ENCODE measurements around the gene AKR1C1. TPM values are rescaled to one million over a fixed set of nuclear protein-coding genes. Genes with fewer than 3 reads are reported as not detected.
"Not testable (repeated sequence)": the region's sequence is repeated elsewhere in the genome, so short reads cannot be mapped to it uniquely, and the experiment has no call there.

AKR1C1 gene
- total RNA-seq, 2 experiments from 2014 or later = not detected

DNA sequence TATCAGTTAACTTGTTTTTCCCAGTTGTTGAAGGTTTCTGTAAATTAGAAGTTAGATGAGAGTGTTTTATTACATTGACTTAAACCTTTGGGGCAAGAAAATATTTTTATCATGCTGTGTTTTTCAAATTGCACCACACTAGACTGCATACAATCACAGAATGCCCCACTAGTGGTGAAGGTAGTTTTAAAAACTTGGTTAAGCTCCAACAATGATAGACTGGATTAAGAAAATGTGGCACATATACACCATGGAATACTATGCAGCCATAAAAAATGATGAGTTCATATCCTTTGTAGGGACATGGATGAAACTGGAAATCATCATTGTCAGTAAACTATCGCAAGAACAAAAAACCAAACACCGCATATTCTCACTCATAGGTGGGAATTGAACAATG lies 7.1 kb downstream of the AKR1C1 start:
- H3K36me3 ChIP-seq (ENCODE audit: insufficient read depth, low read length); POLR2A ChIA-PET; H3K79me2 ChIP-seq (ENCODE audit: insufficient read depth, low read depth, low read length); H4K20me1 ChIP-seq (ENCODE audit: insufficient read depth, low read length); H3K27ac ChIP-seq (ENCODE audit: low read depth, low read length, poor library complexity, severe bottlenecking); H3K4me2 ChIP-seq (ENCODE audit: low read length); CTCF ChIA-PET (ENCODE audit: unreplicated experiment); H3K9me3 ChIP-seq (ENCODE audit: low read length); H3K4me1 ChIP-seq (ENCODE audit: insufficient read depth, low read length, poor library complexity, severe bottlenecking); DNase-seq (ENCODE audit: low spot score); H3K9me2 ChIP-seq (ENCODE audit: insufficient read depth, low read length); H2AFZ ChIP-seq (ENCODE audit: low read length); intact Hi-C loops (cut with micrococcal nuclease; ENCODE audit: unreplicated experiment); H3K4me3 ChIP-seq (ENCODE audit: low read depth, low read length, poor library complexity, severe bottlenecking); BruUV-seq (replicated peaks): not testable (repeated sequence)

DNA sequence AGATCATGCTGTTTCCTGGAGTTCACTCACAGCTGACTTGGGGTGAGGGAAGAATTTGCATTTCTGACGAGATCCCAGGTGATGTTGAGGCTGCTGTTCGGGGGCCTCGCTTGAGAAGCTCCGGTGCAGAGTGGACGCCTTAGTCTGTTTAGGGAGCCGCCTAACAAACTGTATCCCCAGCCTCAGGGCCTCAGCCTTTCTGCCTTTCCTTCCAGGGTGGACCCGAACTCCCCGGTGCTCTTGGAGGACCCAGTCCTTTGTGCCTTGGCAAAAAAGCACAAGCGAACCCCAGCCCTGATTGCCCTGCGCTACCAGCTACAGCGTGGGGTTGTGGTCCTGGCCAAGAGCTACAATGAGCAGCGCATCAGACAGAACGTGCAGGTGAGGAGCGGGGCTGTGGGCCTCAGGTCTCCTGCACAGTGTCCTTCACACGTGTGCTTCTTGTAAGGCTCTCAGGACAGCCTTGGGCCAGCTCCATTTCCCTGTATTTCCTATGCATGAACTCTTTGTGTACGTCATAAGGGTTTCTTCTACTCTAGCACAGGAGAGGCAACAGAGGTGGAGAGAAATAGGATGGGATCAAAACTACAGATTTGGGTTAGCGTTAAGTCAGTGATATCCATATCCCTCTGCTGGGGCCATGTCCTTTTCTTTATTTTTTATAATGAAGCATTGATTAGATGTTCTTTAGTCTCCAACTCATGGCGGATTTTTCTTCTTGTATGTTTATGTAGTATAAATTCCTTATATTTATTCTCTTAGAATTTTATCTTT lies 9.3 kb downstream of the AKR1C1 start:
- H3K4me3 ChIP-seq (ENCODE audit: low read depth, low read length, poor library complexity, severe bottlenecking); H4K20me1 ChIP-seq (ENCODE audit: insufficient read depth, low read length); intact Hi-C loops (cut with micrococcal nuclease; ENCODE audit: unreplicated experiment); H3K27ac ChIP-seq (ENCODE audit: low read depth, low read length, poor library complexity, severe bottlenecking); H3K9me2 ChIP-seq (ENCODE audit: insufficient read depth, low read length); H3K36me3 ChIP-seq (ENCODE audit: insufficient read depth, low read length); BruUV-seq (replicated peaks); H2AFZ ChIP-seq (ENCODE audit: low read length); H3K9me3 ChIP-seq (ENCODE audit: low read length); H3K79me2 ChIP-seq (ENCODE audit: insufficient read depth, low read depth, low read length); H3K4me1 ChIP-seq (ENCODE audit: insufficient read depth, low read length, poor library complexity, severe bottlenecking); H3K4me2 ChIP-seq (ENCODE audit: low read length); POLR2A ChIA-PET; CTCF ChIA-PET (ENCODE audit: unreplicated experiment); DNase-seq (ENCODE audit: low spot score): not testable (repeated sequence)

DNA sequence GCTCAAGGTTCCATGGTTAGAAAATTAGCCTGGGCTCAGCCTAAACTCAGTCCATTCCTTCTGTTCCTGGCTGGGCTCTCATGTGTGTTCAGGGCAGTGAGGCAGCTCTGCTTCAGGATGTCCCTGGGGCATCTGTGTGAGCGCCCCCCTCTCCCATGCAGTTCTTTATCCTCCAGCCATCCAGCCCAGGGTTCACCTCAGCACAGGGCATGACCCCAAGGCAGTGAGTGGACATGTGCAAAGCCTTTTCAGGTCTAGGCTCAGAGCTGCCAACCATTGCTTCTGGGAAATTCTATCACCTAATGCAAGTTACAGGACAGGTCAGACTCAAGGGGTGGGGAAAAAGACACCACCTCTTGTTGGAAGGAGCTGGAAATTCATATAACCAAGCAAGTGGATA lies 10.1 kb downstream of the AKR1C1 start:
- H3K9me3 ChIP-seq (ENCODE audit: low read length); CTCF ChIA-PET (ENCODE audit: unreplicated experiment); H3K27ac ChIP-seq (ENCODE audit: low read depth, low read length, poor library complexity, severe bottlenecking); H2AFZ ChIP-seq (ENCODE audit: low read length); H4K20me1 ChIP-seq (ENCODE audit: insufficient read depth, low read length); H3K4me1 ChIP-seq (ENCODE audit: insufficient read depth, low read length, poor library complexity, severe bottlenecking); H3K36me3 ChIP-seq (ENCODE audit: insufficient read depth, low read length); intact Hi-C loops (cut with micrococcal nuclease; ENCODE audit: unreplicated experiment); BruUV-seq (replicated peaks); H3K79me2 ChIP-seq (ENCODE audit: insufficient read depth, low read depth, low read length); H3K4me2 ChIP-seq (ENCODE audit: low read length); POLR2A ChIA-PET; DNase-seq (ENCODE audit: low spot score); H3K4me3 ChIP-seq (ENCODE audit: low read depth, low read length, poor library complexity, severe bottlenecking); H3K9me2 ChIP-seq (ENCODE audit: insufficient read depth, low read length): not testable (repeated sequence)

DNA sequence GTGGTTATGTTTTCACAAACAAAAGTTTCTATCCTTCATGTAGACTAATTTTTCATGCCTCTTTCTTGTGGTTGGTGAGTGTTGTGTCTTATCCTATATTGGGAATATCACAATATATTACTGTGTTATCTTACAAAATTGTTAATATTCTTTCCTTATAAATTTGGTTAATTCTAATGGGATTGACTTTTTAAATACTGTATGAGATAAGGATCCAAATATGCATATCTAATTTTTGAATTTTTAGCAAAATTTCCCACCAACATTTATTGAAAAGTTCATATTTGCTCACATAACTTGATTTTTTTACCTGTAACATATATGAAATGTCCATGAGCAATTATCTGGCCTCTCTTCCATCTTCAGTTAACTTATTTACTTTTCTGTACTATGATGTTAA lies 11.2 kb downstream of the AKR1C1 start:
- POLR2A ChIA-PET; intact Hi-C loops (cut with micrococcal nuclease; ENCODE audit: unreplicated experiment): not testable (repeated sequence)

More for the DNA sequence above, 11.2 kb downstream of the AKR1C1 start:
- CTCF ChIA-PET (ENCODE audit: unreplicated experiment); H3K9me2 ChIP-seq (ENCODE audit: insufficient read depth, low read length); BruUV-seq (replicated peaks); H3K9me3 ChIP-seq (ENCODE audit: low read length); H2AFZ ChIP-seq (ENCODE audit: low read length); H3K79me2 ChIP-seq (ENCODE audit: insufficient read depth, low read depth, low read length); H3K4me2 ChIP-seq (ENCODE audit: low read length); H3K27ac ChIP-seq (ENCODE audit: low read depth, low read length, poor library complexity, severe bottlenecking); H3K4me3 ChIP-seq (ENCODE audit: low read depth, low read length, poor library complexity, severe bottlenecking); H4K20me1 ChIP-seq (ENCODE audit: insufficient read depth, low read length); H3K36me3 ChIP-seq (ENCODE audit: insufficient read depth, low read length); DNase-seq (ENCODE audit: low spot score); H3K4me1 ChIP-seq (ENCODE audit: insufficient read depth, low read length, poor library complexity, severe bottlenecking): not testable (repeated sequence)

All from OCI-LY7 (cell line).